SKM-1 (cell line): Measurements from ENCODE around the gene ARHGEF26.

Experiments used
- DNase-seq: peaks from one replicate; lab custom pipeline; 2025; ENCODE audit not compliant: unreplicated experiment; lab: John Stamatoyannopoulos, UW

ARHGEF26 gene

DNA sequence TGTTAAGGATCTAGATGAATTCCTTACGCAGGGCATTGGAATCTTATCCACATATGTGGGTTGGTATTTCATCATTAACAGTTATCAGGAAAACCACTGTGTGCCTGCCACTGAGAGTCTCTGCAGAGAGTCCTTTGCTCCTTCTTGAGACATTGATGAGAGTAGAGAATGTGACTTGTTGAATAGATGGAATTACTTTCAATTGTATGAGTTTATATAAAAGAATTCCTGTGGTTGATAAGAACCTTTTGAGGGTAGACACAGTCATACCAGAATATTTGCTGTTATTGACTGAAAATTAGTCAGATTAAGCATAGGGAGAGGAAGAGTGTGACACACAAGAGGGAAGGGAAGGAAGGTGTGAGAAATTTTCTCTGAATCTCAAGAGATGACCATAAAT lies 30.8 kb downstream of the ARHGEF26 start:
- no peak for DNase-seq

DNA sequence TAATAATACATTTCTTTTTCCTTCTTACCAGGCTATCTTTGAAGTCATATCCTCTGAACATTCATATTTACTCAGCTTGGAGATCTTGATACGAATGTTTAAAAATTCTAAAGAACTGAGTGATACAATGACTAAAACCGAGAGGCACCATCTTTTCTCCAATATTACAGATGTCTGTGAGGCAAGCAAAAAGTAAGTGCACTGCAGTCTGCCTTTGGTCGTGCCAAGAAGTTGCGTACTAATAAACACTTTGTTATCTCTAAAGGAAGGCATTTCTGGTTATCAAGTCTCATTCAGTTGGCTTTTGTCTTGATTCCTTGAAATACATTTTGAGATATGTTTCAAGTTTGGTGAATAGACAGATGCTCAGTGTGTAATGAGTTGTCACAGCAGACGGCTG lies 31.6 kb downstream of the ARHGEF26 start:
- DNase-seq: no peak

DNA sequence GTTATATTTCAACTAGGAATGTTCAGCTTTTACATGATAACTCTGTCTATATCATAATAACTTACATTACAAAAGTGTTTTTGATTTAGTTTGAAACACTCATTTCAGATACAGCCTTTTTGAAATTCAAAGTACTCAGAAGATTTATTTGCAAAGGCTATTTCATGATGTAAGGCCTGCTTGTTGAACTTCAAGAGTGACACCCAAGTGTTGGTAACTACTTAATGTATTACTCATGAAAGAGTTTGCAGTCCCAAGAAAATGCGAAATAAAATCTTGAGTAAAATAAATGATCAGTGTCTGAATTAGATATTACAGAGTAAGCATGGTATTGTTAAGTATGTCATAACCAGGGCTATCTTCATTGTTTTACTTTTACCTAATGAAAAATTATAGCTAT lies 35.3 kb downstream of the ARHGEF26 start:
- DNase-seq: no peak

DNA sequence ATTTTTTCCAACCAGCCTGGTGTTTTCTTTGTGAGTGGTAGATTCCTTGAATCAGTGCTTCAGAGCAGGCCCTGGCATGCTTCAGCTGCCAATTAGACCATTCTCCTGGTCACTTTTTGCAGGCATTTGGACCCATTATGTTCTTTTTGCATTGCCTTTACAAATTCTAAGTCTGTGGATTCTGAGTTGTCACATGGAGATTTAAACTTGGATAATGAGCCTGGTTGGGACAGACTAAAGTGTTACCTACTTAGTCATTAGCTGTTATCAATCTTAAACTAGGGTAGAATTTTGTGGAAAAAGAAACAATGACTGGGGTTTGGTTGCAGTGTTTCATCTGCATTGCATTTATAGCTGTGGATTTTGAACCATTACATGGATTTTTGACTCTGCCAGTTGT lies 40.6 kb downstream of the ARHGEF26 start:
- DNase-seq: no peak

DNA sequence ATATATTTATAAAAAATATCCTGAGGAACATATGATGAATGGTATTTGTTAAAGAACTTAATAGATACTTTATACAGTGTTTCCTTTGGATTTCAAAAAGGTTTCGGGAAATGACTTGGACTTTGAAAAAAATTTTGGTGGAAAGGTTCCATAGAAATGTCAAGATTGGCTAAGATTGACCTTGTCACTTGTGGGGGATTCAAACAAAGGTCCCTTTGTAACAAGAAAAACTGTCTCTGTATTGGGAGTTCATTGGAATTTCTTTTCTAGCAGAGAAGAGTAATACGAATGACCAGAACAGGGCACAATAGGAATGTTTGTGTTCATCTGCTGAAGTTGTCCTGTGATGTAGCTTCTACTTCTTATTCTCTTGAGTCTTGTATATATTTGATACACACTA lies 43.2 kb downstream of the ARHGEF26 start:
- no peak for DNase-seq

DNA sequence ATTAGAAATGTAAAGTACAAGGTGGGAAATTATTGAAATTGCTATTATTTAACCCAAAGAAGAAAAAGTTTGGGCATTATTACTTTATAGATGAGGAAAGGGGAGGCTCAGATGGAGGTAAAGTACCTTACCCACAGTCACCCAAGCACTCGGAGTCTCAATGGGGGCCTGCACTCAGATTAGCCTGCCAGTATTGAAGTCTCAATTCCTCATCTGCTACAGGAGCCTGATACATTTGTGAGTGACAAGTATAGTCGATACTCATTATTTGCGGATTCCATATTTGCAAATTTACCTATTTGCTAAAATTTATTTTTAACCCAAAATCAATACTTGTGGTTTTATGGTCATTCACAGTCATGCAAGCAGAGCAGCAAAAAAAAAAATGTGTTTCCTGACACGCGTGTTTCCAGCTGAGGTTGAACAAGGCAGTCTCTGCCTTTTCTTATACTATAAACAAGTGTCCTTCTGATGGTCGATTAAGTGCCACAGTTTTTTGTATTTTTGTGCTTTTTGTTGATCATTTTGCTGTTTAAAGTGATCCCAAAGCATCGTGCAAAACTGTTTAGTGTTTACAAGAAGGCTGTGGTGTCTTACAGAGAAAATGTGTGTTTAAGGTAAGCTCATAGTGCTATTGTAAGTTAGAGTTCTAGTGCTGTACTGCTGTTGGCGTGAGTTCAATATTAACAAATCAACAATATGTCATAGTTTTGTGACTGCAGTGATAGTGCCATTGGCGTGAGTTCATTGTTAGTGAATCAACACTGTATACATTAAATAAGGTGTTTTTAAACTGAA lies 48.0 kb downstream of the ARHGEF26 start:
- no peak for DNase-seq

DNA sequence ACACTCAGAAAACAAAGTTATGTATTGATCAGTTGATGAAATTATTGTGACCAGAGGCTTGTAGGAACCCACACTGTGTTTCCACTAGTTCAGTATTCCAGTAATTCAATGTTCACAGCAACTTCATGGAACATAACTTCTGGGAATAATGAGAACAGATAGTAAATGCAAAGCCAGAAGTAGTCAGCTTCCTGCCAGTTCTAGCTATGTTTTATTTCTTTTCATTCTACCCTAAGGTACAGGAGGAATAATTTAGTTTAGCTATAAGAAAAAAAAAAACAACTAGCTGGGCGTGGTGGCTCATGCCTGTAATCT lies 48.6 kb downstream of the ARHGEF26 start:
- no peak for DNase-seq

DNA sequence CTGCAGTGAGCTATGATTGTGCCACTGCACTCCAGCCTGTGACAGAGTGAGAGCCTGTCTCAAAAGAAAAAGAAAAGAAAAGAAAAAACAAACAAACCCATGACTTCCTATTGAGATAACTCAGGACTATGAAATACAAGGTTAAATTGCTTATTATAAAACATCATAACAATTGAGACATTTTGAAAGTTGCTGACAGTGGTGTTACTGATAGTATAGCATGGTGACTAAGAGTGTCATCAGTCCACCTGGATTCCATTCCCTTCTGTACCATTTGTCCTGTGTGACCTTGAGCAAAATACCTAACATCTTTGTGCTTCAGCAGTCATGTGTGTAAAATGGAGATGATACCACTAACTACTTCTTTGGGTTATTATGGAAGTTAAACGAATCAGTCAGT lies 49.1 kb downstream of the ARHGEF26 start:
- no peak for DNase-seq

DNA sequence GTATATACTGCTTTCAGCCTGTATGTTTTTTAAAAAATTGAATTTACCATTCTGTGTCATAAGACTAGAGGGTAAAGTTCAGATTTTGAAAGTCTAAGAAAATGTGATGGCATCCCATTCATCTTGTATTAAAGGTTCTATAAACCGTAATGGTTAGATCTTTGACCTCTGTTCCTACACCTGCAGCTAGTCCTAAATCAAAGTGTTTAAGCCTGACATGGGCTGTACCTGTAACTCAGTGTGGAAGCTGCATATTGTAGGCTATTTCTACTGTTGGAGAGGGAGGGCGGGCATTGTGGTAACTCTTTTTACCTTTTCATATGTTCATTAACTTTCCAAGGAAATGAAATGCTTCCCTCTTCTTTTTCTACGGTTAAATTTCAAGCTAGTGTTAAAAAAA lies 53.9 kb downstream of the ARHGEF26 start:
- no peak for DNase-seq

DNA sequence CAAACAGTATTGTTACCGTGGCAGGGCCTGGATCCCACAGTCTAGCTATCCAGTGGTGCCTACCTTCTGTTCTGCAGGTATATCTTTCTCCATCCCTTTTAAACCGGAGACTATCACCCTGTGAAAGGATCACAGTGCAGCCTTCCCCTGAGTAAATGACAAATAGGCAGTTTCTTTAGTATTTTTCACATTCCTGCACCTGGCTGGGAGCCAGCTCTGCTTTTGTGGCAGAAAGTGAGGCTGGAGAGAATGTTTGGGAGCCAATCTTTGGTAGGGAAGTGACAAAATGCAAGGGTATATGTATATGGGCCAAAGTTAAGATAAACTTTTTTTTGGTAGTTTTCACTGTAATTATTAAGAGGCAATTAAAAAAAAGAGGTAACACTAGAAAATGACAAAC lies 54.8 kb downstream of the ARHGEF26 start:
- no peak for DNase-seq

DNA sequence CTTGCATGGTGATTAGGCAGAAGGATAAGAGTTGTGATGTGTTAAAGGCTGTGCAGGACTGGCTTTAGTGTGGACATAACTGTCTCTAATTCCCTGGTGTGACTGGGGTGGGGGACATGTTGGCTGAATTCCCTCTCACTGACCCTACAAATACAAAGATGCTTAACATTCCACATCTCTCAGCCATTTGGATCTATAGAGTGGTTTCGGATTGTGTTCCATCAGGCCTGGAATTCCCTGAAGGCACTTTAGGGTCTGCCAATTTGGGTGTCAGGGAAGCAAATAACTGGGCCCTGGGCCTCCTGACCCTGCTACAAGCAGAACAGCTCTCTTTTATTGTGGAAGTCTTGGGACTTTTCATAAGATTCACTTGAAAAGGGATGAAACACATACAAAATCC lies 56.2 kb downstream of the ARHGEF26 start:
- no peak for DNase-seq

DNA sequence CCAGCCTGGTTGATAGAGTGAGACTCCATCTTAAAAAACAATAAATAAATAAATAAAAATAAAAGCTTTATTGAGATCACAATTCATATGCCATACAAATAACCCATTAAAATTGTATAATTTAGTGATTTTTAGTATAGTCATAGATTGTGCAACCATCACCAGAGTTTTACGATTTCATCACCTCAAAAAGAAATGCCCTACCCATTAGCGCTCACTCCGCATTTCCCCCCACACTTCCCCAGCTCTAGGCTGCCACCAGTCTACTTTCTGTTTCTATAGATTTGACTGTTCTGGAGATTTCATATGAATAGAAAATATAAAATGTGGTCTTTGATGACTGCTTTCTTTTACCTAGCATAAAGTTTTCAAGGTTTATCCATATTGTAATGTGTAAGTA lies 57.0 kb downstream of the ARHGEF26 start:
- DNase-seq: no peak

DNA sequence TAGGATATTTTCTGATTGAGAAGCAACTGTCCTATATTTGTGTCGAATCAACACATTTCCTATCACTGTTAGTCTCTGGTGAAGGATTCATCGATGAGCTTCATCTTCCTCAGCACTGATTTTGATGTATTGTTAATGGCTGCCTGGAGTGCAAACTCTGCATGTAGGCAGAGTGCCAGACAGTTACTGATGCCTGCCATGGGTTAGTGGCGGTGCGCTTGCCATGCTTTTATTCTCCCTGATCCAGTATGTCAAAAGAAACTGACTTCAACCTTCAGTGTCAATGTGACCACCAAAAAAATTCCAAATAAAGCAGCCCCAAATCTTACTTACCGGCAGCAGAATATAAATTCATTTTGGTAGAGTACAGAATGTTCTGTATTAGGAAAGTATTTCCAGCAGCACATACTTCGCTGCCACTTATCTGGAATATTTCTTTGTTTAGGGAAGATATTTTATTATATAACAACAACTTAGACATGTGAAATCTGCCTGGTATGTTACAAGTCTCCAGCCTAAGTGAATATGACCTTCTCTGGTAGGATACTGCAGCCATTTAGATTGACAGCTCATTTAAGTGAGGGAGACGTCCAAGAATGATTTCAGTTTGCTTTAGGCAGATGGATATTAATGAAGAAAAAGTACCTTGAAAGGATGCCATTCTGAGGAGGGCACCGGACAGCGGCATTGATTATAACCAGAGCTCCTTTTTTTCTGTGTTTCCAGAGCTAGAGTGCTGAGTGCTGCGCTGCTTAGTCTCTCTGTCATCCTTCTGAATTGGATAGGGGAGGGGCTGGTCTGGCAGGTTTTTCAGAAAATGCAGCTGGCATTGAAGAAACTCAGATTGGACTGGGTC lies 59.9 kb downstream of the ARHGEF26 start:
- no peak for DNase-seq

DNA sequence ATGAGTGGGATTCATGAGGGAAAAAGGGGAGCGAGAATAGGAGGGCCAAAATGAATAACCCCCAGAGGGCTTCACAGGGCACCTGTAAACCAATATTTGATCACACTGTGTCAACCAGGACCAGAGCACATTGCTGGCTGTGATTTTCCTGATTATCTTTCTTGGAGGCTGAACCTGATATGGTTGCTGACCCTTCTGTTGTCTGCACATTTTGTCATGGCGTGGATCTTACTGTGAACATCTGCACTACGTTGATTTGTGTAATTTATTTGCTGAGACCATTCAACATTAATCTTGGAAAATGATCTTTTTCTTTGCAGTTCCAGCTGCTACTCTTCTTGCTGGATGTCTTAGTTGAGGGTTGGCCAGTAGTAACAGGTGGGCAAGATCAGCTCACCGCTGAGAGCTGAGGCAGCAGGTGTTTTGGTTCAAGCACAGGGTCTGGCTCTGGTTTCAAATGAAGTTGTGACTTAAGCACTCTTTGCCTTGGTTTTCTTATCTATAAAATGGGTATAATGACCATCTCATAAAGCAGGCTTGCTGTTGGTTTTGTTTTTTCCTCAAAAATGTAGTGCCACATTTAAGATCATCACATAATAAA lies 61.2 kb downstream of the ARHGEF26 start:
- DNase-seq: no peak

DNA sequence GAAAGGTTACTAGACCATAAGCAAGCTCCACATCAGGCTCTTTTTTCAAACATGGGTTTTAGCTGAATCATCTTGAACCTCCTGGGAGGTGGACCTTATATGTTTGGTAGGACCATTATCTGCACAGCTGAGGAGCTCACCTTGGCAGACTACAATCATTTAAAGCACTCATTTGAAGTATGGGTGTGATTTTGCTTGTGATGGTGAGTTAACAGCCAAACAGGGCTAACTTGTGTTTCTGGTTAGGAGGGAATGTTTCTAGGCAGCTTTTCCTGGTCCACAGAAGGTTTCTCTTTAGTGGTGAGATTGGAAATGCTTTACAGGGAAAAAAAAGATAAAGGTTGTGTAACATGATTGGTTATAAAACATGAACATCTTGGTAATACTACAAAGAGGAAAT lies 61.8 kb downstream of the ARHGEF26 start:
- no peak for DNase-seq

DNA sequence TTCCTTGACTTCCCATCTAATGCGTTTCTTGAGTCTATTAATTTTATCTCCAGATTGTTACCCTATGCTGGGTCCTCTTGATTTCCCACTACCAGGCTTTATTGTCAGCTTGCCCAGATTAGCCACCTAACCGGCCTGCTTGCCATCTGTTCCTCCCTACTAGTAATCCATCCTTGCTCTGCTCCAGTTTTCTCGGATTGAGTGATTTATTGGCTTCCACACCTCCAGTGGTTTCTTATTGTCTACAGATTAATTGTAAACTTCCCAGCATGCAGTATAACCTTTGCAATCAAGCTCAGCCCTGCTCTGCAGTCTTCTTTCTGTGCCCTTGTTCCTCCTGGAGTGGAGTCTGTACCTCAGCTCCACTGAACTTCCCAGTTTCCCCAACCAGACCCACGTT lies 63.4 kb downstream of the ARHGEF26 start:
- DNase-seq: no peak

DNA sequence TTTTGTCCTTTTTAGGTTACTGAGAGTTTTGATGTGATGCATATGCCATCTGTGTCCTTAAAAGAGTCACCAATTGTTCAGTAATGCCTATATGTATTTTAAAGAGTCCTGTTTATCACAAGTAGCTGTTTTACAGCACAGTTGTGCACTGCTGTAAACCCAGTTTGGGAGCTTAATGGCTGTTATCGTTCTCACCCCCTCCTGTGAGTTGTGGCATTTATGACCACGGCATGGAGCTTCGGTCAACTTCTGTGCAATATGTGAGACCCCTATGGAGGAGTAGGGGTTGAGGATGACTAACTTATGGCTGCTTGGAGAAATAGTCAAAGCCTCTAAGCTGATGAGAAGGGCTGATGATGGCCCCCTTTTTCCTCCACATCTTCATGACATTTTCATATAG lies 67.2 kb downstream of the ARHGEF26 start:
- no peak for DNase-seq

DNA sequence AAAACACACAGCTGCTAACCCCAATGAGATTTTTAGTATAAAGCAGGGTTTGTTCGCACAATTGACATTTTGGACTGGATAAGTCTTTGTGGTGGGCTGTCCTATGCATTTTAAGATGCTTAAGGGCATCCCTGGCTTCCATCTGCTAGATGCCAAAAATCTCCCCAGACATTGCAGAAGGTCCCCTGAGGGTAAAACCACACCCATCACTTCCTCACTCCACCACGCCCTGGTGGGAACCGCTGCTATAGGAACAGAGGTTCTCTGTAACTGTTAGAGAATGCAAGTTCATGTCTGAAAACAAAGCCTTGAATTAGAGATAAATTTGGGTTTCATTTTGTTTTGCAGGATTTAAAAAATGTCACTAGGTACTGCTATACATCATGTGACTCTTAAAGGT lies 67.7 kb downstream of the ARHGEF26 start:
- no peak for DNase-seq

DNA sequence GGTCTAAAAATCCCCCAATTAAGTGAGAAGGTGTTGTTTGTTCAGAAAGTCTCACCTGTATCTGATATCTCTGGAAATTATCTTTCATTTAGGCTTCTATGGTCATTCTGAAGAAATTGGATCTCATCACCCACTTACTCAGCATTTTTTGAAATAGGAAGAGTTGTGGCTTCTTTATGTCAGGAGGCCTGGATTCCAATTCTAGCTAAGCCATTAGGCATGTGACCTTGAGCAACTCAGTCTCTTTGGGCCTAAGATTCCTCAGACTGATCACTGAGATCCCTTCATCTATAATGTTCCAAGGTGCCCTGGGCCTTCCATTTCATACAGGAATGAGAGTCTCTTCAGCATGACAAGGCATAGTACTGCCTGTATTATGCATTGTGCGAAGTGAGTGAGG lies 70.3 kb downstream of the ARHGEF26 start:
- no peak for DNase-seq

DNA sequence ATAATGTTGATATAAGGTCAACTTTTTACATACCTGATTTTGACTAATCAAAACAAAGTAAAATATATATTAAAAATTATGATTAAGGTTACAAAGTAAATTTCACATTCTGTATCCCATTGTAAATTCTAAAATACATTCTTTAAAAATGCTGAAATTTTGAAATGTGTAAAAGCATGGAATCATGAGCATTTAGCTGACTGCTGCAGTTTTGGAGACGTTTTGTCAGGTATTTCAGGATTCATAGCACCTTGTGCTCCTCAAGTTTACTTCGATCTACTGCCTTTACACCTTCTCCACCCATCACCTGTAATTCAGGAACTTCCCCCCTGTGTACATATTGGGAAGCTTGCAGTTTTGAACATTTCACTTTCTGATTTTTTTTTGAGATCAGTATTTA lies 71.0 kb downstream of the ARHGEF26 start:
- DNase-seq: no peak

DNA sequence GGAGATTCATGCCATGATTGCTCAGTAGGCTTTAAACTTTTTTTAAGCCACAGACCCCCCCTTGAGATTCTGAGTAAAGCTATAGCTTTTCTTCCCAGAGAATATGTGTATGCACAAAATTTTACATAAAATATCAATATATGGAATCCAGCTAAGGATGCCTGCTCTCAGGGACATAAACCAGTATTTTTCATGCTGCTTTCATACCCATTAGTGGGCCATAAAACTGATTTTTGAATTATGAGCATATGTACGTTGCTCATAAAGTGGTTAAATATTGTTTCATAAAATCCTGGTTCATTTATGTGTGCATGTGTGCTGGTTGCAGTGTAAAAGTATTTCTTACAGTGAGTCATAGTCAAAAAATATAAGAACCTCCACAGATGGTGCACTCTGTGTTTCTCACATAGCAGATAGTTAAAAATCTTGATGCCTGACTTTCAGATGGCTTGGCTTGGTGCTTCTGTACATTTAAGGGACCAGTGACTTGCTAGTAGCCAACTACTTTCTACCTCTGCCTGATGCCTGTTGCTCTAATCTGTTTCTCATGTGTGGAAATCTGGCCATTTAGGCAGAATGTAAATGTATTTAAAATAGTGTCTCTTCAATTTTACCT lies 71.9 kb downstream of the ARHGEF26 start:
- DNase-seq: no peak

DNA sequence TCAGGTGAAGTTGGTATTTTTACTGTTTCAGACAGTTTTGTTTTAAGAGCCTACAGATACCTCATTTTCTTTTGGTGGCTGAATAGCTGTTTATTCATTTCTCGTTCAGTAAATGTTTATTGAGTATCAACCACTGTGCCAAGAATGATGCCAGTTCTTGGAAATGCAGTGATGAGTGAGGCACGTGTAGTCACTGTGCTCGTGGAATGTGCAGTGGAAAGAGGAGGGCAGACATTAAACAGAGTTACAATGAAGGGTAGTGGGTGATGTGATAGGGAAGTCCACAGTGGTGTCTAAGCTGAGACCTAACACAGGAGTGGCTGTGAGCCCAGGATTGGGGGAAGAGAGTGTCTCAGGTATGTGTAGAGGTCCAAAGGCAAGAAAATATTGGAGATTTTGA lies 73.7 kb downstream of the ARHGEF26 start:
- no peak for DNase-seq
